ENCODE measurements around the gene SLCO1C1.
"Not testable (repeated sequence)": the region's sequence is repeated elsewhere in the genome, so short reads cannot be mapped to it uniquely, and the experiment has no call there.

- TF ChIP-seq CTCF (conservative IDR thresholded peaks at IDR 0.05; ENCODE audit: low read depth, low read length); EZH2 (IDR thresholded peaks at IDR 0.05; ENCODE audit: borderline replicate concordance, low read depth, low read length, poor library complexity, severe bottlenecking): not testable (repeated sequence)
Measured at GRCh38 chr12:20783796-20784357, 88.7 kb downstream of the SLCO1C1 start.
